SK-MEL-5 (cell line): ENCODE measurements around the gene DNM3. TPM values are rescaled to one million over a fixed set of nuclear protein-coding genes. Genes with fewer than 3 reads are reported as not detected.
A peak's percentile ranks its signal among the peaks of the same experiment; 100 is the strongest.
"Not testable (repeated sequence)": the region's sequence is repeated elsewhere in the genome, so short reads cannot be mapped to it uniquely, and the experiment has no call there.

Experiments used
- DNase-seq: peaks from one replicate; pipeline ENCODE4 v3.0.0-alpha.2; 2016; ENCODE audit warnings: low read depth, low spot score
- in situ Hi-C: cut with HindIII; loops from 2 replicates; pipeline ENCODE4 v1.10.0; 2016; ENCODE audit warnings: low sequenced_read_pairs, high pct_unique_total_duplicates, low pct_unique_long_range_greater_than_20kb
- total RNA-seq: library from RNA; depleted of rRNA; stranded (reverse); fragments of >200 nt; shearing (Covaris generic); gene quantifications from 2 replicates; pipeline ENCODE4 v1.2.3, GENCODE V29; 2014

DNM3 gene
- total RNA-seq, 1 experiment from 2014 or later, result 0.79 TPM

- in situ Hi-C loops, result no loop called here
- no peak for DNase-seq
Observed at GRCh38 chr1:172344444-172344843, 503.1 kb downstream of the DNM3 start.

- in situ Hi-C loops, result no loop called here
- DNase-seq, result no peak
Observed at GRCh38 chr1:172345077-172345476, 503.8 kb downstream of the DNM3 start.

GRCh38 chr1:172347416-172347815, 506.1 kb downstream of the DNM3 start:
- in situ Hi-C loops, result no loop called here
- DNase-seq, result no peak

- peak; percentile 76 for DNase-seq
- in situ Hi-C loops, result no loop called here
Observed at GRCh38 chr1:172350856-172351255, 509.6 kb downstream of the DNM3 start.

- DNase-seq, result peak; percentile 4
- in situ Hi-C loops, result no loop called here
Observed at GRCh38 chr1:172351346-172351745, 510.0 kb downstream of the DNM3 start.

- in situ Hi-C loops, result no loop called here
- DNase-seq, result peak; percentile 49
Observed at GRCh38 chr1:172351754-172352161, 510.5 kb downstream of the DNM3 start.

- DNase-seq, result no peak
- in situ Hi-C loops, result no loop called here
Observed at GRCh38 chr1:172352435-172352834, 511.1 kb downstream of the DNM3 start.

- DNase-seq, result no peak
- in situ Hi-C loops, result no loop called here
Observed at GRCh38 chr1:172354291-172355274, 513.3 kb downstream of the DNM3 start.

GRCh38 chr1:172356620-172357019, 515.3 kb downstream of the DNM3 start:
- peak; percentile 53 for DNase-seq
- in situ Hi-C loops, result no loop called here

GRCh38 chr1:172357753-172358385, 516.6 kb downstream of the DNM3 start:
- in situ Hi-C loops, result no loop called here
- no peak for DNase-seq

- DNase-seq, result no peak
- in situ Hi-C loops, result no loop called here
Observed at GRCh38 chr1:172359491-172359999, 518.2 kb downstream of the DNM3 start.

GRCh38 chr1:172360511-172360910, 519.2 kb downstream of the DNM3 start:
- DNase-seq, result peak; percentile 72
- in situ Hi-C loops, result no loop called here

GRCh38 chr1:172360985-172361384, 519.7 kb downstream of the DNM3 start:
- in situ Hi-C loops, result no loop called here
- no peak for DNase-seq

GRCh38 chr1:172363852-172364251, 522.6 kb downstream of the DNM3 start:
- in situ Hi-C loops, result no loop called here
- DNase-seq, result no peak

- in situ Hi-C loops, DNase-seq: not testable (repeated sequence)
Observed at GRCh38 chr1:172371646-172372045, 530.3 kb downstream of the DNM3 start.

GRCh38 chr1:172373864-172374263, 532.6 kb downstream of the DNM3 start:
- in situ Hi-C loops, result no loop called here
- no peak for DNase-seq

GRCh38 chr1:172375211-172375631, 533.9 kb downstream of the DNM3 start:
- peak; percentile 49 for DNase-seq
- in situ Hi-C loops, result no loop called here

GRCh38 chr1:172376431-172376830, 535.1 kb downstream of the DNM3 start:
- in situ Hi-C loops, result no loop called here
- no peak for DNase-seq
